ENCODE results near the gene LUZP1.

- no peak for TF ChIP-seq JUND (IDR thresholded peaks at IDR 0.05)
- no peak for TF ChIP-seq ZNF274 (IDR thresholded peaks at IDR 0.05; ENCODE audit: low read depth, low read length)
- TF ChIP-seq EZH2phosphoT487 (IDR thresholded peaks at IDR 0.05; ENCODE audit: borderline replicate concordance) = no peak
- TF ChIP-seq, protein P1, sequence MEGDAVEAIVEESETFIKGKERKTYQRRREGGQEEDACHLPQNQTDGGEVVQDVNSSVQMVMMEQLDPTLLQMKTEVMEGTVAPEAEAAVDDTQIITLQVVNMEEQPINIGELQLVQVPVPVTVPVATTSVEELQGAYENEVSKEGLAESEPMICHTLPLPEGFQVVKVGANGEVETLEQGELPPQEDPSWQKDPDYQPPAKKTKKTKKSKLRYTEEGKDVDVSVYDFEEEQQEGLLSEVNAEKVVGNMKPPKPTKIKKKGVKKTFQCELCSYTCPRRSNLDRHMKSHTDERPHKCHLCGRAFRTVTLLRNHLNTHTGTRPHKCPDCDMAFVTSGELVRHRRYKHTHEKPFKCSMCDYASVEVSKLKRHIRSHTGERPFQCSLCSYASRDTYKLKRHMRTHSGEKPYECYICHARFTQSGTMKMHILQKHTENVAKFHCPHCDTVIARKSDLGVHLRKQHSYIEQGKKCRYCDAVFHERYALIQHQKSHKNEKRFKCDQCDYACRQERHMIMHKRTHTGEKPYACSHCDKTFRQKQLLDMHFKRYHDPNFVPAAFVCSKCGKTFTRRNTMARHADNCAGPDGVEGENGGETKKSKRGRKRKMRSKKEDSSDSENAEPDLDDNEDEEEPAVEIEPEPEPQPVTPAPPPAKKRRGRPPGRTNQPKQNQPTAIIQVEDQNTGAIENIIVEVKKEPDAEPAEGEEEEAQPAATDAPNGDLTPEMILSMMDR (IDR thresholded peaks at IDR 0.05 in 2 of 3, conservative IDR thresholded peaks at IDR 0.05 in 1 of 3; ENCODE audit: borderline replicate concordance in 1 of 3, insufficient read depth in 1 of 3, low read depth in 2 of 3, low read length in 2 of 3) = no peak
- no peak for TF ChIP-seq CEBPB (IDR thresholded peaks at IDR 0.05; ENCODE audit: low read depth)
- TF ChIP-seq, protein P2, sequence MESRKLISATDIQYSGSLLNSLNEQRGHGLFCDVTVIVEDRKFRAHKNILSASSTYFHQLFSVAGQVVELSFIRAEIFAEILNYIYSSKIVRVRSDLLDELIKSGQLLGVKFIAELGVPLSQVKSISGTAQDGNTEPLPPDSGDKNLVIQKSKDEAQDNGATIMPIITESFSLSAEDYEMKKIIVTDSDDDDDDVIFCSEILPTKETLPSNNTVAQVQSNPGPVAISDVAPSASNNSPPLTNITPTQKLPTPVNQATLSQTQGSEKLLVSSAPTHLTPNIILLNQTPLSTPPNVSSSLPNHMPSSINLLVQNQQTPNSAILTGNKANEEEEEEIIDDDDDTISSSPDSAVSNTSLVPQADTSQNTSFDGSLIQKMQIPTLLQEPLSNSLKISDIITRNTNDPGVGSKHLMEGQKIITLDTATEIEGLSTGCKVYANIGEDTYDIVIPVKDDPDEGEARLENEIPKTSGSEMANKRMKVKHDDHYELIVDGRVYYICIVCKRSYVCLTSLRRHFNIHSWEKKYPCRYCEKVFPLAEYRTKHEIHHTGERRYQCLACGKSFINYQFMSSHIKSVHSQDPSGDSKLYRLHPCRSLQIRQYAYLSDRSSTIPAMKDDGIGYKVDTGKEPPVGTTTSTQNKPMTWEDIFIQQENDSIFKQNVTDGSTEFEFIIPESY (IDR thresholded peaks at IDR 0.05; ENCODE audit: extremely low read depth, insufficient replicate concordance, low read length) = no peak
Measured at GRCh38 chr1:23118957-23119792, 49.5 kb downstream of the LUZP1 start.
